ENCODE measurements around the gene SPDYA. TPM values are rescaled to one million over a fixed set of nuclear protein-coding genes. Genes with fewer than 3 reads are reported as not detected.
A peak's percentile ranks its signal among the peaks of the same experiment; 100 is the strongest.

SPDYA gene
- total RNA-seq, 1 donor from 2014 or later: 1.9 TPM

- no peak for DNase-seq (ENCODE audit: low spot score)
- Histone ChIP-seq H3K9ac (no peak overlapping the region), H3K4me3 (no peak overlapping the region), H3K27ac (no peak overlapping the region), H3K4me1 (no peaks in the 10 kb centered on the region), H3K9me3 (ENCODE audit: low read depth) (no peaks in the 10 kb centered on the region), H3F3A (ENCODE audit: low read depth) (no peaks in the 10 kb centered on the region), H2AFZ (replicated peaks) (no peak overlapping the region), H3K4me2 (no peak overlapping the region), H4K20me1 (ENCODE audit: low read depth) (peaks cover 84% of the 10 kb centered on the region), H3K36me3 (peaks cover 6% of the 10 kb centered on the region), H3K79me2 (ENCODE audit: low read depth) (peaks cover 100% of the 10 kb centered on the region), H3K27me3 (no peaks in the 10 kb centered on the region)
- H3K9me3 Mint-ChIP-seq: peaks cover 33% of the 10 kb centered on the region
- peaks cover 2% of the 10 kb centered on the region for H3K4me1 Mint-ChIP-seq
- peaks cover 49% of the 10 kb centered on the region for H3K36me3 Mint-ChIP-seq
- no peak overlapping the region for H3K4me3 Mint-ChIP-seq
- H3K27me3 Mint-ChIP-seq (ENCODE audit: insufficient read depth, low read depth): no peaks in the 10 kb centered on the region
- no peak overlapping the region for H3K27ac Mint-ChIP-seq
- TF ChIP-seq EZH2phosphoT487 (IDR thresholded peaks at IDR 0.05) (no peak), EZH2 (IDR thresholded peaks at IDR 0.05) (no peak)
These were observed 44.6 kb upstream of the SPDYA start for GRCh38 chr2:28766070-28766469.

GRCh38 chr2:28767337-28767736 lies 43.3 kb upstream of the SPDYA start:
- Mint-ChIP-seq H3K27me3 (ENCODE audit: insufficient read depth, low read depth) (no peaks in the 10 kb centered on the region), H3K27ac (no peak overlapping the region), H3K4me3 (no peak overlapping the region), H3K36me3 (peaks cover 46% of the 10 kb centered on the region), H3K9me3 (peaks cover 33% of the 10 kb centered on the region), H3K4me1 (peaks cover 2% of the 10 kb centered on the region)
- no peaks in the 10 kb centered on the region for H3K27me3 ChIP-seq
- no peak overlapping the region for H3K4me2 ChIP-seq
- TF ChIP-seq EZH2 (IDR thresholded peaks at IDR 0.05) (no peak), EZH2phosphoT487 (IDR thresholded peaks at IDR 0.05) (no peak), CTCF (IDR thresholded peaks at IDR 0.05) (no peak)
- no peak overlapping the region for H3K4me3 ChIP-seq
- no peak overlapping the region for H2AFZ ChIP-seq (replicated peaks)
- H4K20me1 ChIP-seq (ENCODE audit: low read depth): peaks cover 83% of the 10 kb centered on the region
- H3F3A ChIP-seq (ENCODE audit: low read depth): no peaks in the 10 kb centered on the region
- H3K9me3 ChIP-seq (ENCODE audit: low read depth): no peaks in the 10 kb centered on the region
- H3K27ac ChIP-seq: no peak overlapping the region
- no peak for DNase-seq (ENCODE audit: low spot score)
- no peaks in the 10 kb centered on the region for H3K4me1 ChIP-seq
- H3K79me2 ChIP-seq (ENCODE audit: low read depth): peaks cover 100% of the 10 kb centered on the region
- peaks cover 6% of the 10 kb centered on the region for H3K36me3 ChIP-seq
- H3K9ac ChIP-seq: no peak overlapping the region

GRCh38 chr2:28768422-28768821 lies 42.2 kb upstream of the SPDYA start:
- Histone ChIP-seq H3K9me3 (ENCODE audit: low read depth) (no peaks in the 10 kb centered on the region), H3K4me1 (no peaks in the 10 kb centered on the region), H3K27ac (no peak overlapping the region), H3F3A (ENCODE audit: low read depth) (no peaks in the 10 kb centered on the region), H3K4me3 (no peak overlapping the region), H2AFZ (replicated peaks) (no peak overlapping the region), H3K36me3 (peaks cover 6% of the 10 kb centered on the region), H3K4me2 (no peak overlapping the region), H4K20me1 (ENCODE audit: low read depth) (peaks cover 83% of the 10 kb centered on the region), H3K27me3 (no peaks in the 10 kb centered on the region), H3K9ac (no peak overlapping the region), H3K79me2 (ENCODE audit: low read depth) (peaks cover 100% of the 10 kb centered on the region)
- Mint-ChIP-seq H3K27ac (peak overlapping the region; percentile 54), H3K4me3 (no peak overlapping the region), H3K4me1 (peaks cover 2% of the 10 kb centered on the region), H3K9me3 (peaks cover 33% of the 10 kb centered on the region), H3K27me3 (ENCODE audit: insufficient read depth, low read depth) (no peaks in the 10 kb centered on the region), H3K36me3 (peaks cover 46% of the 10 kb centered on the region)
- no peak for DNase-seq (ENCODE audit: low spot score)
- TF ChIP-seq EZH2 (IDR thresholded peaks at IDR 0.05) (no peak), EZH2phosphoT487 (IDR thresholded peaks at IDR 0.05) (no peak), CTCF (IDR thresholded peaks at IDR 0.05) (no peak)

- Mint-ChIP-seq H3K9me3 (peaks cover 33% of the 10 kb centered on the region), H3K27ac (no peak overlapping the region), H3K4me3 (no peak overlapping the region), H3K27me3 (ENCODE audit: insufficient read depth, low read depth) (no peaks in the 10 kb centered on the region), H3K4me1 (peaks cover 2% of the 10 kb centered on the region), H3K36me3 (peaks cover 46% of the 10 kb centered on the region)
- peaks cover 100% of the 10 kb centered on the region for H3K79me2 ChIP-seq (ENCODE audit: low read depth)
- no peaks in the 10 kb centered on the region for H3K27me3 ChIP-seq
- TF ChIP-seq CTCF (IDR thresholded peaks at IDR 0.05): no peak
- no peak for TF ChIP-seq EZH2phosphoT487 (IDR thresholded peaks at IDR 0.05)
- no peak for TF ChIP-seq EZH2 (IDR thresholded peaks at IDR 0.05)
- H3K4me3 ChIP-seq: no peak overlapping the region
- peaks cover 6% of the 10 kb centered on the region for H3K36me3 ChIP-seq
- no peak overlapping the region for H3K9ac ChIP-seq
- no peak overlapping the region for H3K4me2 ChIP-seq
- H3F3A ChIP-seq (ENCODE audit: low read depth): no peaks in the 10 kb centered on the region
- no peak overlapping the region for H3K27ac ChIP-seq
- no peak overlapping the region for H2AFZ ChIP-seq (replicated peaks)
- no peaks in the 10 kb centered on the region for H3K4me1 ChIP-seq
- H3K9me3 ChIP-seq (ENCODE audit: low read depth): no peaks in the 10 kb centered on the region
- H4K20me1 ChIP-seq (ENCODE audit: low read depth): peaks cover 83% of the 10 kb centered on the region
- no peak for DNase-seq (ENCODE audit: low spot score)
These were observed 41.7 kb upstream of the SPDYA start for GRCh38 chr2:28768952-28769351.
